ENCODE results near the gene CDK16. TPM values are rescaled to one million over a fixed set of nuclear protein-coding genes. Genes with fewer than 3 reads are reported as not detected.
"Not testable (repeated sequence)": the region's sequence is repeated elsewhere in the genome, so short reads cannot be mapped to it uniquely, and the experiment has no call there.

The CDK16 gene
- total RNA-seq, 1 donor from 2014 or later: 107 TPM

- no peak for TF ChIP-seq CTCF (IDR thresholded peaks at IDR 0.05; ENCODE audit: insufficient read depth, low read length, poor library complexity, severe bottlenecking)
These were observed 31.5 kb downstream of the CDK16 start for GRCh38 chrX:47250017-47250347.

GRCh38 chrX:47257620-47258019, 39.1 kb downstream of the CDK16 start:
- not testable (repeated sequence) for DNase-seq (ENCODE audit: low read depth); H3K27me3 ChIP-seq (ENCODE audit: control insufficient read depth, insufficient read depth, low read length); H3K36me3 ChIP-seq (ENCODE audit: control insufficient read depth, insufficient read depth, low read length)

More at GRCh38 chrX:47250017-47250347, 31.5 kb downstream of the CDK16 start:
- H3K4me3 ChIP-seq (ENCODE audit: low read depth, low read length): no peak overlapping the region
- H3K27me3 ChIP-seq (ENCODE audit: control insufficient read depth, insufficient read depth, low read length): no peaks in the 10 kb centered on the region
- no peak for DNase-seq (ENCODE audit: low read depth)
- no peaks in the 10 kb centered on the region for H3K36me3 ChIP-seq (ENCODE audit: control insufficient read depth, insufficient read depth, low read length)

DNA sequence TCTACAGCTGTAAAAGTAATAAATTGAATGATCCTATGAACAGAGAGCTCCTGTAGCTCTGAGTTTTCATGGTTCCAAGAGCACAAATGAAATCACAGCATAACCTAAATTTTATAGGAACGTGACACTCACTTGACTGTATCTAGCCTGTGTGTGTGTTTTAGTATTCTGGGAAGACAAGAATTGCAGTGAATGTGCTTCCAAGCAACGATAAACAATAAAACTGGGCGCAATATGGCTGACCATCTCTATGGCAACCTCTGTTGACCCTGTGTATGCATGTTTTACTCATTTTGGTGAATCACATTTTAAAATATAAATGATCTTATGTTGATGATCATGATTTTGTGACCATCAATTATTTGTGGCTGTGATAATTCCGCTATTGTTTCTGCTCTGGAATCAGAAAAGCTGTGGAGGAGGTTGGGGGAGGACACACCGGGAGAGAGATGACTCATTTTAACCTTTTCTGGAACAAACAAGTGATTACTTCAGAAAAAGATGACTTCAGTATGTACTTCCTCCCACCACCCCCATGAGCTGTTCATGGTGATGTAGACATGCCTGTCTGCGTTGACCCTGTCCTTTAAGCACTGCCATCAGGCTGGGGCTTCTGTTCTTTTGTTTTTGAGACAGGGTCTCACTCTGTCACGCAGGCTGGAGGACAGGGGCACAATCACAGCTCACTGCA, 46.1 kb downstream of the CDK16 start:
- no peak for TF ChIP-seq CTCF (IDR thresholded peaks at IDR 0.05; ENCODE audit: insufficient read depth, low read length, poor library complexity, severe bottlenecking)
- peak; percentile 39 for DNase-seq (ENCODE audit: low read depth)
- H3K27me3 ChIP-seq (ENCODE audit: control insufficient read depth, insufficient read depth, low read length): no peaks in the 10 kb centered on the region
- H3K36me3 ChIP-seq (ENCODE audit: control insufficient read depth, insufficient read depth, low read length): no peaks in the 10 kb centered on the region
- H3K4me3 ChIP-seq (ENCODE audit: low read depth, low read length): no peak overlapping the region

More at GRCh38 chrX:47257620-47258019, 39.1 kb downstream of the CDK16 start:
- H3K4me3 ChIP-seq (ENCODE audit: low read depth, low read length): not testable (repeated sequence)

DNA sequence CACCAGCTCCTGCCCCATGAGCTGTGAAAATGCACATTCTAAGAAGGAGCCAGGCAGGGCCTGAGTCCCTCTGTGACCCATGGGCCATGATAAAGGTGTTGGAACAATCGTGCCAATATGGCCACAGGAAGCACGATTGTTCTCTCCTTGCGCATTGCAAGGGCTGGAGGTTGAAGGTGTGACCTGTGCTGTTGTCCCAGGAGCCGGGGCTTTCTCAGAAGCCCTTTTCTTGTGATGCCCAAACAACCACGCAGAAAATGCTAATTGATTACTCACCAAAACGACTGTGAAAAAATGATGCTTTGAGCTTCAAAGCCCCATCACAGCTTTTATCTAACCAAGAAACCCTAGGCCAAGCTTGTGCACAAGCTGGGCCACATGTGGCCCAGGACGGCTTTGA, 48.2 kb downstream of the CDK16 start:
- TF ChIP-seq CTCF (IDR thresholded peaks at IDR 0.05; ENCODE audit: insufficient read depth, low read length, poor library complexity, severe bottlenecking): no peak
- no peaks in the 10 kb centered on the region for H3K36me3 ChIP-seq (ENCODE audit: control insufficient read depth, insufficient read depth, low read length)
- no peak for DNase-seq (ENCODE audit: low read depth)
- no peaks in the 10 kb centered on the region for H3K27me3 ChIP-seq (ENCODE audit: control insufficient read depth, insufficient read depth, low read length)
- no peak overlapping the region for H3K4me3 ChIP-seq (ENCODE audit: low read depth, low read length)

DNA sequence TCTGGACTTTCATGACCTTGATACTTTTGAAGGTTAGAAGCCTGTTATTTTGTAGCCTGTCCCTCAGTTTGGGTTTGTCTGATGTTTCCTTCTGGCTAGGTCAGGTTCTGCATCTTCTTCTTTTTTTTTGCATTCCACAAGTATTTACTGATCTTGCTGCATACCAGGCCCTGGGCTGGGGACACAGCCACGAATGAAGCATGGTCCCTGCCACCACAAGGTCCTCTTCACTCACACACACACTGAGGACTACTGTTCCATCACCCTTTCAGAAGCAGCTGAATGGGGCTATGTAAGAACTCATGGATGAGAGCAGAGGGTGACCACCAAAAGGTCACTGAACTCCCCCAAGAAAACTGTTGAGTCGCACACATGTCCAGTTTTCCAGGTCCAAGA, 53.5 kb downstream of the CDK16 start:
- no peak for TF ChIP-seq CTCF (IDR thresholded peaks at IDR 0.05; ENCODE audit: insufficient read depth, low read length, poor library complexity, severe bottlenecking)
- Histone ChIP-seq H3K27me3 (ENCODE audit: control insufficient read depth, insufficient read depth, low read length) (no peaks in the 10 kb centered on the region), H3K4me3 (ENCODE audit: low read depth, low read length) (no peak overlapping the region), H3K36me3 (ENCODE audit: control insufficient read depth, insufficient read depth, low read length) (no peaks in the 10 kb centered on the region)
- no peak for DNase-seq (ENCODE audit: low read depth)

GRCh38 chrX:47273011-47273730, 54.7 kb downstream of the CDK16 start:
- no peak overlapping the region for H3K4me3 ChIP-seq (ENCODE audit: low read depth, low read length)
- no peaks in the 10 kb centered on the region for H3K27me3 ChIP-seq (ENCODE audit: control insufficient read depth, insufficient read depth, low read length)
- H3K36me3 ChIP-seq (ENCODE audit: control insufficient read depth, insufficient read depth, low read length): no peaks in the 10 kb centered on the region
- no peak for TF ChIP-seq CTCF (IDR thresholded peaks at IDR 0.05; ENCODE audit: insufficient read depth, low read length, poor library complexity, severe bottlenecking)
- no peak for DNase-seq (ENCODE audit: low read depth)
